Activated gamma-delta T cell treated with anti-CD3 and anti-CD28 coated beads, Interleukin-2, amount 50 U/mL, for 16 hours (primary cell): Measurements from ENCODE around the gene PRR32.
"Not testable (repeated sequence)": the region's sequence is repeated elsewhere in the genome, so short reads cannot be mapped to it uniquely, and the experiment has no call there.

Experiments
- DNase-seq: peaks from one replicate; pipeline ENCODE4 v3.0.0-alpha.2; 2020; ENCODE audit warnings: low read depth

PRR32 gene, protein sequence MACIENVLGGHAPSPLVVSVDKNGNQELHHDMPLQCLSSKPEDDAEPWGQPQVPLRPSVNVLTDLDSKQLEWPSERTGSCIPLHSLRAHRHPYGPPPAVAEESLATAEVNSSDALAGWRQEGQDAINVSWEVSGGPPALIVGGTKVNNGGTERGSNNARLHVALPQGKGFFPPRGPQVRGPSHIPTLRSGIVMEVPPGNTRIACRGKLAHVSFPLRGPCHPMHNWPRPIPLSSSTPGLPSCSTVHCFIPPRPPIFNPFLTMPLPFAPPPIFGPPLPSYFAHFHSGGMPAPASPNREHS

DNA sequence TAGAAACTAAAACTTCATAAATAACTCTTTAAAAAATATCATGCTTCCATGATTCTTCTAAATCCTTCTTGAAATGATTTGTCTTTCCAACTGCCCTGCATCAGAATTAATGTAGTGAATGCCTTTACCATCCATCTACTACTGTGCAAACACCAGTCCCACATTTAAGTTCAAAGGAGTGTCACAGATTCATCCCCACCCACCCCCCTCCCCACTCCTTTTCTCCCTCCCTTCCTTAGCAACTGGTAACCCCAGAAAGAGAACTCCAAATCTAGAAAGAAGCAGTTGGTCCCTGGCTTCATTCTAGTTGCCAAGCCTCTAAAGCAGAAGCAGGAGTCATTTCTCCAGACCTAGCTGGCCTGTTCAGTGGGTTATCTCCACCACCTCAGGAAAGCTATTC lies at the start of gene PRR32:
PRR32 (plus strand) TSS at position 301 of the 400 bp plus-strand sequence. CDS start 115 bp downstream, outside the sequence.
- DNase-seq: no peak

GRCh38 chrX:126770179-126770578 lies 49.4 kb upstream of the PRR32 start:
- no peak for DNase-seq

DNA sequence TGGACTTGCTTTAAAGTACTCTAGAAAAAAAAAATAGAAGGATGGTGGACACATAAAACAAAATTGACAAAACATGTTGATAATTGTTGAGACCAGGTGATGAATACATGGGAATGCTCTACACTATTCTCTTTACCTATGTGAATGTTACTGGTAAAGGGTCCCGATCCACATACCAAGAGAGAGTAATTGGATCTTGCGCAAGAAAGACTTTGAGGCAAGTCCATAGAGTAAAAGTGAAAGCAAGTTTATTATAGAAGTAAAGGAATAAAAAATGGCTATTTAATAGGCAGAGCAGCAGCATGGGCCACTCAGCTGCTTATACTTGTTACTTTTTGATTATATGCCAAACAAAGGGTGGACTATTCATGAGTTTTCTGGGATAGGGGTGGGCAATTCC lies 34.0 kb upstream of the PRR32 start:
- no peak for DNase-seq

DNA sequence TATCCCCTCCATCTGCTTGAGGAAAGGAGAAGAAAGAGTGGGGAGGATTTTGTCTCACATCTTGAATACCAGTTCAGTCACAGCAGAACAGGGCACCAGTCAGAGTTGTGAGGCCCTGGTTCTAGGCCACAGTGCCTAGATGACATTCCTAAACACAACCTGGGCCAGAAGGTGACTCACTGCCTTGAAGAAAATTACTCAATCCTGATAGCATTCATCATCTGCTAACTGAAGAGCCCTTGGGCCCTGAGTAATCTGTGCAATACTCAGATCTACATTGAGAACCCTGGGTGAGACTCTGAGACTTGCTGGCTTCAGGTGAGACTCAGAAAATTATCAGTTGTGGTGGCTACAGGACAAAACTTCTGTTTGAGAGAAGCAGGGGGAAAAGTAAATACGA lies 20.5 kb upstream of the PRR32 start:
- DNase-seq: no peak

- not testable (repeated sequence) for DNase-seq
Observed at GRCh38 chrX:126806784-126807183, 12.7 kb upstream of the PRR32 start.

- DNase-seq: no peak
Observed at GRCh38 chrX:126815806-126816205, 3.7 kb upstream of the PRR32 start.

DNA sequence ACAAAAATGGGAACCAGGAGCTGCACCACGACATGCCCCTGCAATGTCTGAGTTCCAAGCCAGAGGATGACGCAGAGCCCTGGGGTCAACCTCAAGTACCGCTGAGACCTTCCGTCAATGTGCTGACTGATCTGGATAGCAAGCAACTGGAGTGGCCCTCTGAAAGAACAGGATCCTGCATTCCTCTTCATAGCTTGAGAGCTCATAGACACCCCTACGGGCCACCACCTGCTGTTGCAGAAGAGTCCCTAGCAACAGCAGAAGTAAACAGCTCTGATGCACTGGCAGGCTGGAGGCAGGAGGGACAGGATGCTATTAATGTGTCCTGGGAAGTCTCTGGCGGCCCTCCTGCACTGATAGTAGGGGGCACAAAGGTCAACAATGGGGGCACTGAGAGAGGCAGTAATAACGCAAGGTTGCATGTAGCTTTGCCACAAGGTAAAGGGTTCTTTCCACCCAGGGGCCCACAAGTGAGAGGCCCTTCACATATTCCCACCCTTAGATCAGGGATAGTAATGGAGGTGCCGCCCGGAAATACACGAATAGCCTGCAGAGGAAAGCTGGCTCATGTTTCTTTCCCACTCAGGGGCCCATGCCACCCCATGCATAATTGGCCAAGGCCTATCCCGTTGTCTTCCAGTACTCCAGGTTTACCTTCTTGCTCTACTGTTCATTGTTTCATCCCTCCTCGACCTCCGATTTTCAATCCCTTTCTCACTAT lies 1.3 kb downstream of the PRR32 start:
- no peak for DNase-seq

- no peak for DNase-seq
Observed at GRCh38 chrX:126824338-126825007, 4.9 kb downstream of the PRR32 start.

DNA sequence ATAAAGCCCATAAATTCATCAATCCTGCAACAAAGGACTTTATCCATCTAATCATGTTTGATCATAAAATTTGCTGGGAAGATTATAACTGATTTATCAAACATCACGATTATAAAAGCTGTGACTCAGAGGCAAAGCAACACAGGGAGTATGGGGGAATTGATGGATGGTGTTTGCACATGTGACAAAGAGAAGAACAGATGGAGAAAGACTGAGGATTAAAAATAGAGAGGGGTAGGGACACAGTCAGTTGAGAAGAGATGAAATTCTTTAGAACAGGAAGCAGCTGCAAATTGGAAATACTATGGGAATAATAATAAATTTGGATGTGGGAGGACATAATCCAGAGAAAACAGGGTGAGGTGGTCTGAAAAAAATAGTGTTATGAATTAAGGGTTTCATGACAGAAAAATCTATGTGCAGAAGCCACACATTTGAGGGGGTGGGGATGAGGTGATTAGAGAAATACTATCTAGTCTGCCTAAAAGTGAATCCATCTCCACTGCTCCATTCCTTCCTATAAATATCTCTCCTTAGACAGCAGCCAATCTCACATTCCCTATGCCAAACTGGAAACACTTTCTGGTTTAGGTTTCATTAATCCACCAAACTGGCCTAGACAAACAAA lies 6.2 kb downstream of the PRR32 start:
- no peak for DNase-seq

GRCh38 chrX:126836186-126836585 lies 16.7 kb downstream of the PRR32 start:
- no peak for DNase-seq

DNA sequence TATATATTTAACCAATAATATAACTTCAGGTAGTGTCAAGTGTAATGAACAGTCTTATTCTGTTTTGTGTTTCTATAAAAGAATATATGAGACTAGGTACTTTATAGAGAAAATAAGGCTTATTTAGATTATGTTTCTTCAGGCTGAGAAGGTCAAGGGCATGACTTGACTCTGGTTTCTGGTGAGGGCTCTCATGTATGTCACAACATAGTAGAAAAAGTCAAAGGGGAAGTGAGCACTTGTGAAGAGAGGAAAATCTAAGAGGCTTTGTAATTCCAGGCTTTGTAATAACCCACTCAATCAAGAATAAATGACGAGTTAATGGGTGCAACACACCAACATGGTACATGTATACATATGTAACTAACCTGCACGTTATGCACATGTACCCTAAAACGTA lies 27.6 kb downstream of the PRR32 start:
- DNase-seq: no peak

DNA sequence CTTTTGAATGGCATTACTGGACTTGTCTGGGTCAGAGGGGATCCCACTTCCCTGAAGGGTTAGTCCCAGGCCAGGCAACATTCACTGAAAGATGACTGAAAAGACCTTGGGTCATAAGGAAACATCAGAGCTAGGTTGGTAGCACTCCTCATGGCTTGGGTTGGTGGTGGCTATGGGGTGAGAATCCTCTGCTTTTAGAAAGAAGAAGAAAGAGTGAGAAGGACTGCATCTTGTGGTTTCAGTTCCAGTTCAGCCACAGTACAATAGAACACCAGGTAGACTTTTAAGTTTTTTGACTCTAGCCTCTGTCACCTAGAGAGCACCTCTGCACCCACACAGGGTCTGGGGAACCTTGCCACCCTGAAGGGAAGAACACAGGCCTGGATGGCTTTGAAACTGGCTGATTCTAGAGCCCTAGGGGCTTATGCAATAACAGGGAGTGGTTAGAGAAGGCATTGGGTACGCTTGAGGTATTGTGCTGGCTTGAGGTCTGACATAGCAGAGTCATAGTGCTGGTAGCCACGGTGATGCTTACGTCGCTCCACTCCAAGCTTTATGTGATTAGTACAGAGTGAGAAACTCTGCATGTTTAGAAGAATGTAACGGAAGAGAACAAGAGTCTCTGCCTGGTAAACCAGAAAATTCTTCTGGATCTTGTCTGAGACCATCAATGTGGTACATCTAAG lies 36.5 kb downstream of the PRR32 start:
- DNase-seq: no peak
